Measurements from ENCODE around the gene MATN1.

Gene MATN1

DNA sequence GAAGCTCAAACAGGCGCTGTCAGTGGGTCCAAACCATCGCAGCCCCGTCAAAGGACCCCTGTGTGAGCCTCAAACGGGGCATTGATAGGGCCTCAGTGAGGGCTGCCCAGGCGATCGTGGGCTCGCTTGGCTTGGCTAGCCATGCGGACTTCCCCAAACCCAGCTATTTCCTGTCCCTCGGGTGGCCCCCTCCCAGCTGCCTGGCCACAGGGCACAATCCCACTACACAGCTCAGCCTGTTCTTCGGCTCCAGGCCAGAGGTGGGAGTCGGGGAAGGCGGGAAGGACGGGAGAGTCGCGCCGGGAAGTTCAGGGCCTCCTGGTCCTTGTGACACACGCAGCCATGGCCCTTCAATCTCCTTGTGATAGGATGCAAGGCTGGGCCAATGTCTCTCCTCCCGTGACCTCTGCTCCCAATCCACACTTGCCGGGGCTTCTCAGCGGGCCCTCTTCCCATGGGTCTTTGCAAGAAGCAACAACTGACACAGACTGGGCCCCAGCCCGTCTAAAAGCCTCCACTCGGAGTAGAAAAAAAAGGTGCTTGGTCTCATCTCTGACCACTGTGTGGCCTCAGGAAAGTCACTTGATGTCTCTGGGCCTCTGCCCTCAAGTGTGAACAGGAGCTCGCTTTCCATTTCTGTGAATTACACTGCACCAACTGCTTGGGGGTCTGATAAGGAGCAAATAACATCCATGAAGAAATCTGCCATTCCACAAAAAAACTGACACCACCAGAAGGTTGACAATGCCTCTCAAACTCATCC, 7.1 kb upstream of the MATN1 start:
- DNase-seq: no peak

GRCh38 chr1:30729901-30730300, 6.5 kb upstream of the MATN1 start:
- no peak for DNase-seq

DNA sequence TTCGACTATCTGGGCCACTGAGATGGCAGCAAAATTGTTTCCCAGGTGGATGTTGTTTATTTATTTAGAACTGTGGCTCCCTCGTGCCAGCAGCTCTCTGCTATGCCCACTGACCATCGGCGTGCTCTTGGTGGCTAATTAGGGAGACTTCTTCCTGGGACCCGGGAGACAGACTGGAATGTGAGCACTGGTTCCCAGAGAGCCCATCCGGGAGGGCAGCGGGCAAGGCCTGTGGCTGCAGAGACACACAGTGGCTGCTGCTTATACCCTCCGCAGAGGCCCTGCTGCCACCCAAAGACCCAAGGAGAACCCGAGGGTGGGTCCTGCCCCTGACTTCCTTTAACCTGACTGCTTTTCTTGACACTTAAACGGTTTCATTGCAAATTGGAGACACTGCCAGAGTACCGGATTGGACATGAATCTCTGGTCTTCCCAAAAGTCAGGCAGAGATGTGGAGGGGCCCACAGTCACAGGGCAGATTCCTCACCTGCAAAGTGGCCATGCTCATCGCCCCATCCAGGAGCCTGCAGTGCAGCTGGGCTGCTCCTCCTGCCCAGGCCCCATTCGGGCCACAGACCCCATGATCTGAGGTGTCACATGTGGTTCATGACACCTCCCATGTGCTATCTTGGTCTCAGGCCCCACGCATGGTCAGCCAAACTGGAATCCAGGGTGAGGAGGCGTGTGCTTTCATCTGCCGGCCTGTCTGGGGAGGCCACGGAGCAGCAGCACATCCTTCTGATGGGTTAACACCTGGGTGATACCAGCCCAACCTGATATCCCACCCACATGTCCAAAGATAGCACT, 5.7 kb upstream of the MATN1 start:
- no peak for DNase-seq

GRCh38 chr1:30728340-30728739, 5.0 kb upstream of the MATN1 start:
- no peak for DNase-seq

- no peak for DNase-seq
These were observed 4.4 kb upstream of the MATN1 start for GRCh38 chr1:30727824-30728223.

- DNase-seq: no peak
These were observed 3.6 kb upstream of the MATN1 start for GRCh38 chr1:30726773-30727684.

GRCh38 chr1:30726236-30726635, 2.9 kb upstream of the MATN1 start:
- no peak for DNase-seq

DNA sequence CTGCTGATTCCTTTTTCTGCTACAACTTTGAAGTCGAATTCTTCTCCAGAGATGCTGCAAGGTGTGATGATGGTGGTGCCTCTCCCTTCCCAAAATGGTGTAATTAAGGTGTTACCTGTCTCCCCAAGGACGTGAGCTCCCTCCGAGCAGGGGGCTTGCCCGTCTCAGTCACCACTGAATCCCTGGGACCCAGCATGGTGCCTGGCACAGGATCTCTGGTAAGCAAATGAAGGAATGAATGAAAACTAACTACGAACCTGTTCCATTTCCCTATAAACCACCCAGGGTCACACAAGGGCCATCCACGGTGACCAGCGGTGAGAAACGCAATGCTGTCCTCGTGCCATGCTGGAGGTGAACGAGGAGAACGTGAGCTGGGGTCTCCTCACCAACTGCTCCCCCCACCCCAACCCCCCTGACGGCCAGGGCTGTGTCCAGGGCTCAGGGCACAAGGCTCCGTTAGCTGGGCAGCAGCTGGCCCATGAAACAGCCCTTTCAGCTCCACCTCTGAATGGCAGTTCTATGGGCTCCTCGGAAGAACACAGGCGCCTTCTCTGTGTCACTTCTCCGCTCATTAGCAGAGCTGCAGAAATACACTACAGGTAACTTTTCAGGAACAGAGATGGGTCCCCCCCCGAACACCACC, 2.2 kb upstream of the MATN1 start:
- DNase-seq: no peak

DNA sequence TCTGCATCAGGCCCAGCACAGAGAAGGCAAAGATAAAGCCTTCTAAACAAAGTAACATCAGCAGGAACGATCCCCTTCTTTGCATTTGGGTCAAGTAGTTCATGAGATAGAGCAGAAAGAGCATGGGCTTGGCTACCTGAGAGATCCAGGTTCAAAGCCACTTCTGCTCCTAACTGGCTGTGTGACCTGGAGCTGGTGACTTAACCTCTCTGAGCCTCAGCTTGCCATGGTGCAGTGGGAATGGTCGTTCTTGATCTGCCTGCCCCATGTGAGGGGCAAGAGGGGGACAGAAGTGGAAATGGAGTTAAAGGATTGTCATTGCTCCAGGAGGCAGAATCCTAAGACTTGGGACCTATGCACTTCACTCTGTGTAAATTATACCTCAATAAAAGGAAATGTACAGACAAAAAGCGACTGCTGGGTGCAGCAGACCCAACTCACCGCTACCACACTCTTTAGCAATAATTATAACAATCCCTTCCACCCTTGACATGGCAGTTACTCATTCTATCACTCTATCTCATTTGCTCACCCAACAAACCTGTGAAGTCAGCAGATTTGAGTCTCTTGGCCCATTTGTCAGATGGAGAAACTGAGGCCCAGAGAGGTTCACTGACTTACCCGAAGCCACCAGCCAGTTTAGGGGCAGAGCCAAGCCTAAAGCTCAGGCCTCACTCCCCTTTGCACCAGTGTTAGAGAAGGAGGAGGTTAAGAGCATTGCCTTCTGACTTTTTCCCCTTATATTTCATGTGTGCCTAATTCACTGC, 1.5 kb upstream of the MATN1 start:
- no peak for DNase-seq

DNA sequence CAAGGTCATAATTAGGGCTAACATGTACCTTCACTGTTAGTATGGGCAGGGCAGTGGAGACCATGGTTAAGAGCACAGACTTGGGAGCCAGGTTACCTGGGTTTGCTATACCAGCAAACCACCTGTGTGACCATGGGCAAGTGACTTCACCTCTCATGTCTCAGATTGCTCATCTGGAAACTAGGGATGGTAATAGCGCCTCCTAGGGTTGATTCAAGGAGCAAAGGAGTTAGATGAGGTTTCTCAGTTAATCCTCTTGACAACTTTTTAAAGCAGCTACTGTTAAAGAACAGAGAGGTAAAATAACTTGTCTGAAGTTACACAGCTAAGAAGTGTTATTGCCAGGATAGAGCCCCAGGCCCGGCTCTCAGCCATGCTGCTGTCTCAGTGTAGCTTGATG, 790 bp upstream of the MATN1 start:
- DNase-seq: no peak

DNA sequence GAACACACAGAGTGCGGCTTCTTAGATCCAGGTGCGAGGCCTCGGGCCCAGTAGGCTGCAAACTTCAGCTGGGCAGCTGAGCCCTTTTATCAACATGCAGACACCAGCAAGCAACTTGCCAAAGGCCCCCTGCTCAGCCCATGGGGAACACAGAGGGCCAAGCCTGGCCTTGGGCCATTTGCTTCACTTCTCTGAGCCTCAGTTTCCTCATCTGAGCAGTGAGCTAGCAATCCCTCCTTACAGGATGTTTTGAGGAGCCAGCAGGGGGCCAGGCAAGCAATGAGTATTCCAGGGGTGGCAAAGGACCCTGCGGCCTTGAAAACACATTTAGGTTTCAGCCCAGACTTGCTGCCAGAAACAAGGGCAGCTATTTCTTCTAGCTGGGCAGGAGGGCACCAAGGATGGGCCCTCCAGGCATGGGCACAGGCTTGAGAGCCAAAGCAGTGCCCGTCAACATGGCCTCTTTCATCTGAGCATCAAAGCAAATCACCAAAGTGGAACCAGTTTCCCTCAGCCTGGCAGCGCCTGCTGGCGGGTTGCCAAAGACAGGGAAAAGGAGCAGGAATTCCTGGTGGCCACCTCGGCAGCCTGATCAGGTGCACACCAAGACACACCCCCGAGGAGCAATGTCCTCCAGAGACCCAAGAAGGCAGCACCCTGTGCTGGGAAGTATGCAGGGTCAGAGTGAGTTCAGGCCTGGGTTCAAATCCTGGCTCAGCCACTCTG, 1.4 kb downstream of the MATN1 start:
- DNase-seq: peak; percentile 19

- no peak for DNase-seq
These were observed 2.0 kb downstream of the MATN1 start for GRCh38 chr1:30721341-30721793.

DNA sequence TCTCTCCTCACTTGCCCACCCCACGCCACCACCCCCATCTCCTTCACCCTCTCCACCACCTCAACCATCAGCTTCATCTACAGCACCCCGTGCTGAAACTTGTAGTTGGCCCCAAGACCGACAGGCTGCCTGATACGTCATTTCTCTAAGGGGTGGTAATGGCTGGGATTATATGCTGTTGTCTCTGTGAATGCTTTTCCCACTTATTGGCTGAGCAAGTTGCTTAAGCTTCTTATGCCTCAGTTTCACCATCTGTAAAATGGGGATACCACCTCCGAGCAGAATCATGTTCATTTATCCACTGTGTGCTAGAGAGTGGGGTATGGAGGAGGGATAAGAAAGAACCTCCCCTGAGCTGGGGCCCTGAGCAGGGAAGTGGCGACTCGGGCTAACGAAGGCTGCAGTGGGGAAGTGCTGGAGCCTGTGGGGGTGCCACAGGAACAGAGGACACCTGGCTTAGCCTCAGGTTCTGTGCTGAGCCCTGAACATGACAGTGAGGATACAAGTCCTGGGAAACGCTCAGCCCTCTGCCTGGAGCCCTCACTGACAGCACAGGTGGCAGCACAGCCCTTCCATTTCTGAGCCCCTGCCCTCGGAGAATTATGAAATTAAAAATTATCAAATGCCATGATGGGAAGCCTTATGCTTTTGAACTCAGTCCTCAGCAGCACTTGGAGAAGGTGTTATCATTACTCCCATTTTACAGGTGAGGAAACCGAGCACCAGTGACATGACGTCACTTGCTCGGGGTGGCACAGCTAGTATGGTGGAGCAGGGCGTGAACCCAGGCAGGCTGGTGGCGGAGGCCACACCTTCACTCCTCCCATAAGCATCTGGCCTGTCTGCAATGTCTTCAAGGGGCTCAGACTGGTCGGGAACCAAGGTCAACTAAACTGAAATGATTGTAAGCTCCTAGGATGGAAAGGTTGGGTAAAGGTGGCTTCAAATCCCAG, 2.8 kb downstream of the MATN1 start:
- DNase-seq: no peak

GRCh38 chr1:30719406-30720270, 3.7 kb downstream of the MATN1 start:
- no peak for DNase-seq

DNA sequence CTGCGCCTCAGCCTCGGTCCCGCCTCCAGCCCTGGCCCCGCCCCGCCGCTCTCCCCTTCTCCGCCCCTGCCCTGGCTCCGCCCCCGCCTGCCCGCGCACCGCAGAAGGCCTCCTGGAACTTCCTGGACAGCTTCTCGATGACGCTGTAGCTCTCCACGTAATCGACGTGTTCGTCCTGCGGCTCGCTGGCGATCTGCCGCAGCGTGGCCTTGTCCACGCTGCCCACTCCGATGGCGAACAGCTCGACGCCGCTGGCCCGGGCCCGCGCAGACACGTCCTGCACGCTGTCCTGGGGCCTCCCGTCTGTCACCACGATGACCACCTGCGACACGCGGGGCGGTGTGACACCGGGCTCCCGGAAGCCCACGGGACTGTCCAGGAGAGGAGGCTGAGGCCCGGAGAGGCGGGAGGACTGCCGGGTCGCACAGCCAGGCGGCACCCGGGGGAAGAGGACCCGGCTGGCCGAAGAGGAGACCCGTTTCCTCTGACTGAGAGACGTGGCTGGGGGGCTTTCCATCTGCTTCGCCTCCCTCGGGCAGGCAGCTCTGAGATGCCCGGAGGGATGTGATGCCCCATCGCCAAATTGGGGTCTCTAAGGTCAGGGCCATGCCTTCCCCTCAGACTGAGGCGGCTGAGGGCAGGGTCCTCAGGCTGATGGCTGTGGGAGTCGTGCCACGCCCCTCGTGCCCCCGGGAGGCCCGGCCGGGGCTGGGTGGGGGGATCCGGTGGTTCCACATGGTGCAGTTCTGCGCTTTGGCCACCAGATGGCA, 4.6 kb downstream of the MATN1 start:
- peak; percentile 78 for DNase-seq

GRCh38 chr1:30718091-30718635, 5.2 kb downstream of the MATN1 start:
- peak; percentile 99 for DNase-seq

- DNase-seq: no peak
These were observed 6.7 kb downstream of the MATN1 start for GRCh38 chr1:30716646-30717045.

DNA sequence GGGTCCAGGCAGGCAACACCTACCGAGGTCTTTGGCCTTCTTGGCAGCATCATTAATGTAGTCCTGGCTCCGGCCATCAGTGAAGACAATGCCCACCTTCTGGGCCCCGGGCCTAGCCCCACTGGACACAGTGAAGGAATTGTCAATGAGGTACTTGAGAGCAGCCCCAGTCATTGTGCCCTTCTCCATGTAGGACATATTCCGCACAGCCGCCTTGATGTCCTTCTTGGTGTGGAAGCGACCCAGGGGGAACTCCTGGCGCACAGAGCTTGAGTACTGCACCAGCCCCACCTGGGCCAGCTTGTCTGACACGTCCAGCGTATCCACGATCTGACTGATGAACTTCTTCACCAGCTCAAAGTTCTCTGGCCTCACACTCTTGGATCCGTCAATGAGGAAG, 7.5 kb downstream of the MATN1 start:
- DNase-seq: no peak

All from NCI-H345 (cell line).